ENCODE results near the gene ARID1B.
"Not testable (repeated sequence)": the region's sequence is repeated elsewhere in the genome, so short reads cannot be mapped to it uniquely, and the experiment has no call there.

The ARID1B gene

DNA sequence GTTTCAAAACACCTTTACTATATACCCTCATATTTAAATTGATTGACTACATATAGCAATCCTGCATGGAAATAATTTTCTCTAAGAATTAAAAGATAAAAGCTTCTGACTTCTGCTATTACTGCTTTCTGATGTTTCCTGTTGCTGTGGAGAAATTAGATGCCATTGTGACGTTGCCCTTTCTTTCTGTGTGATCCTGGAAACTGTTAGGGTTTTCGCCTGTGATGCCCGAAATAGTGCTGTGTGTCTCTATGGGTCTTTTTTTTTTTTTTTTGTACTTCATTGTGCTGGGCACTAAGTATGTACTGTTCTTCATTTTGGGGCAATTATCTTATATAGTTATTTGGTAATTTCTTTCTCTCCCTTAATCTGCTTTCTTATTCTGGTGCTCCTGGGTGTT lies 205.0 kb downstream of the ARID1B start:
- in situ Hi-C loops (cut with MboI; ENCODE audit: low sequenced_read_pairs) = no loop called here

- in situ Hi-C loops (cut with MboI; ENCODE audit: low sequenced_read_pairs) = not testable (repeated sequence)
These were observed 205.7 kb downstream of the ARID1B start for GRCh38 chr6:156982864-156983263.

- in situ Hi-C loops (cut with MboI; ENCODE audit: low sequenced_read_pairs) = no loop called here
These were observed 207.1 kb downstream of the ARID1B start for GRCh38 chr6:156984178-156984738.

- in situ Hi-C loops (cut with MboI; ENCODE audit: low sequenced_read_pairs) = no loop called here
These were observed 208.1 kb downstream of the ARID1B start for GRCh38 chr6:156985309-156985708.

DNA sequence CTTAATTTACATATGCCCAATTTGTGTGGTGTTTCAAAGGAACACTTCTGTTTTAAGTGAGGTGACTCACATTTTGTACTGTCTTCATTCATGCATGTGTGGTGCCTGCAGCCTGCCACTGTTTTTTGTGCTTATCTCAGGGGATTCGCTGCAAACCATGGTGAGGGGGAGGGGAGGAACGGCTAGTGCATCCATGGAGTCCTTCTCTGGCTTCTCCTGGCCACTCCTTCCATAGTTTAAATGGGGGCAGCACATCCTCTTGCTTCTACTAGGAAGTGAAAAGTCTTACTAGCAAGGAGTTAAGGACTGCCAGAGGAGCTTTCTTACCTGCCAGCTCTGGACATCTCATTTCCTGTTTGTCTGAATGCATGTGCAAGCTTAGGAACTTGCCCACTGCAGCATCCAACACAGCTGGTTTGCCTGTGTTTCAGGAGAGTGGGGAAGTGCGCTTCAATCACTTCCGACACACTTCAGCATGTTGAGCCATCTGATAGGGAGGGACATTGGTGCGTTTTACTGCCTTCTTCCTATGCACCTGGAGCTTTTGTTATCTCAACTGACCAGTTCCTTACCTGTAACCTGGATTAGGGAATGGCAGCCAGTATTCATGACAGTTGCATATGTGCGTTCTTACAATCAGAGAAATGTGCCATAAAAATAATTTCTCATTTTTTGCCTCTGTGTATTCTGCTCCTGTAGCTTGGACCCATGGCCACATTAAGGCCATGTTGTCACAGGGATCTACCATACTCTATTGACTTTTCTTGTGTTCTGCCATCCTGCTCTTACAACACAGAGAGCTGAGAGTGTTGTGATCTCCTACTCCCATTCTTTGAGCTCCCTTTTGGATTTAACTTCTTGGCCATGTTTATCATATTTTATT lies 211.3 kb downstream of the ARID1B start:
- in situ Hi-C loops (cut with MboI; ENCODE audit: low sequenced_read_pairs) = no loop called here

GRCh38 chr6:156989159-156989806 lies 212.1 kb downstream of the ARID1B start:
- in situ Hi-C loops (cut with MboI; ENCODE audit: low sequenced_read_pairs) = no loop called here

DNA sequence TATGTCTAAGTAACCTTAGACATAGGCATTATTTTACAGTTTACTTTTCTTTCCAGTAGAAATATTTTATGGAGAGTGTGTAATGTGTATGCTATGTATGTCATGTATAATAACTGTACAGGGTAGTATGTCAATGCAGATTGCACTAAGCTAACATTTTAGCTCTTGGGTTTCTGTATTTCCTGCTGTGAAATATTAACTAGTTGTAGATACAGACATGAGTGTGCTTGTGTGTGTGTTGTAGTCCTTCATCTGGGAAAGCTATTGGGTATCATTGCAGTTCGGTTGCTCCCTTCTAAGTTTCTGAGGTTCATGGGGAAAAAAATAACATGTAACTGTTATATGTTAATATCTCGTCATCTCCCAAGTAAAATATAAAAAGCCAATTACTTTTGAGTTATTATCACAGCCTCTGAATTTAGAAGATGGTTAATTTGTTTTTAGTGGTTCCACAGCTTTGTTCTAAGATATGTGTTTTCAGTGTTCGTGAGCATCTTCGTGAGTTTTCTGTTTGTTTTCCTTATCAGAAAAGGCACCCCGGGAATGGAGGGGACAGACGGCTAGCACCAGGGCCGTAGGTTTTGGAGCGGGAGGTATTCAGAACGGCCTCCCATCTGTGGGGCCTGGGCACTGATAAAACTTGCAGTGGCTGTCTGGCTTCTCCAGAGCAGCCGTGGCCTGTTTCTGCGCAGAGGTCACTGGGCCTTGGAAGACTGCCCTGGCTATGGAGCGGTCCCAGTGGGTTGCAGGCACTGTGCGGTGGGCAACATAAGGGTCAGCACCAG lies 215.0 kb downstream of the ARID1B start:
- in situ Hi-C loops (cut with MboI; ENCODE audit: low sequenced_read_pairs) = no loop called here

GRCh38 chr6:156993713-156994112 lies 216.5 kb downstream of the ARID1B start:
- in situ Hi-C loops (cut with MboI; ENCODE audit: low sequenced_read_pairs) = no loop called here

DNA sequence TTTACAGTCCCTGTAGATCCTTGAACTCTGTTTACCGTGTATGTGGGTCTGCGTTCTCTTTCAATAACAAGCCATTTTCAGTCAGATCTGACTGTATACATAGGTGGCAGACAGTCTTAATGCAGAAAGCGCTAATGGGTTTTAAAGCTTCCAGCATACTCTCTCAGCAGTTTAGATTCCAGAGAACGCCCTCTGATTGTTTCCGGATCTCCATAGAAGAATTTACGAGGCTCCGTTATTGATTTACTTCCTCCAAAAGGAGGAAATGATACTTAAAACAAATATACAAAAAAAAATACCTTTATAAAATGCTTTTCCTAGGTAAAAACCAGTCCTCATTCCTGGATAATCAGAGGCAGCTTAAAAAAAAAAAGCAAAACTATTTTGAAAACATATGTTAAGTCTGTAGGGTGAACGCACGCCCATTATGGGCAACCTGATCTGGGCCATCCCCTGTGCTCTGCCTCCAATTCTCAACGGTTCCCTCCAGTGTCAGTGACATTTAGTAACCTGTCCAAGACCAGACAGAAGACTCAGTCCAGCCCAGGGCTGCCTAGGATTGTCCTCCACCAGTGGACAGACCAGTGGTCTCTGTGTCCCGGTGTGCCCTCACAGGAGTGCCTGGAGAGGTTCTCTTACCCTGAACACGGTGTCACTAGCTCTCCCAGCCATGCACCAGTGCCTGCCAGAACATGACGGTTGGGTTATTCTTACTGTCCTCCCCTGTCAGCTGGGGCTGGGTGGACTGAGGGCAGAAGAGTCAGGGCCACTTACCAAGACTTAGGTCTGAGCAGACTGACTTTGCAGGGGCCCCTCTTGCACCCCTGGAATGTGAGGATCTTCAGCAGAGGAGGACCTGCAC lies 217.3 kb downstream of the ARID1B start:
- in situ Hi-C loops (cut with MboI; ENCODE audit: low sequenced_read_pairs) = no loop called here

DNA sequence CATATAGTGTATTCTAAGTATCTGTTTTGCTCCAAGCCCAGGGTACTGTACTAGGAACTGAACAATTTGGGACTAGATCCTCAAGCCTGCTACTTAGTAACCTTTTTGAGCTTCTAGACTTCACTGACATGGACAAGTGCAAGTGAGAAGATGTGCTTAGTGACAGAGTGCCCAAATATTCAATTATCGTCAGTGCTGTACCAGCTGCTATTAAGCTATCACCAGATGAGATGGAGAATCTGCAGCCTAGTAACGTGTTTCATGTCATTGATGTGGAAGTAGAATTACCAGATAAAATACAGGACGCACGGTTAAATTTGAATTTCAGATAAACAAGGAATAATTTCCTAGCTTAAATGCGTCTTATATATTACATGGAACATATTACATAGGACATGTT lies 218.3 kb downstream of the ARID1B start:
- in situ Hi-C loops (cut with MboI; ENCODE audit: low sequenced_read_pairs) = no loop called here

- in situ Hi-C loops (cut with MboI; ENCODE audit: low sequenced_read_pairs) = no loop called here
These were observed 219.1 kb downstream of the ARID1B start for GRCh38 chr6:156996265-156996664.

GRCh38 chr6:156998794-156999330 lies 221.7 kb downstream of the ARID1B start:
- in situ Hi-C loops (cut with MboI; ENCODE audit: low sequenced_read_pairs) = no loop called here

GRCh38 chr6:156999762-157000161 lies 222.6 kb downstream of the ARID1B start:
- in situ Hi-C loops (cut with MboI; ENCODE audit: low sequenced_read_pairs) = no loop called here

DNA sequence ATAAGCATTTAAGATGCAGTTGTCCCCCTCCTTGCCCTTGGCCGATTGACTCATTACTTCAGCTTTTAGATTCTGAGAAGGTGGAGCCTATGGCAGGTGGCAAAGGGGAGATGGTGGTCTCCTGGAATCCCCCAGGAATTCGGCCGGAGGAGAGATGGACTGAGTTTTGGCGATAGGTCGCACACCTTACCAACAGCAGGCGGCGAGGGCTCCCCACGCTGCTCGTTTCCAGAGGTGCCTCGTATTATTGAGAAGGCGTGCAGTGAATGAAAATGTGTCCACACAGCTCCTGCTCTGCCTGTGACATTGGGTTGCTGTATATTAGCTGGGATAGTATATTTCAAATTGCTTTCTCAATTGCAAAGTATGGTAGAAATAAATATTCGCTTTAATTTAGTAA lies 224.5 kb downstream of the ARID1B start:
- in situ Hi-C loops (cut with MboI; ENCODE audit: low sequenced_read_pairs) = no loop called here

GRCh38 chr6:157002774-157003173 lies 225.6 kb downstream of the ARID1B start:
- in situ Hi-C loops (cut with MboI; ENCODE audit: low sequenced_read_pairs) = no loop called here

GRCh38 chr6:157005940-157006339 lies 228.8 kb downstream of the ARID1B start:
- in situ Hi-C loops (cut with MboI; ENCODE audit: low sequenced_read_pairs) = no loop called here

GRCh38 chr6:157008568-157008967 lies 231.4 kb downstream of the ARID1B start:
- in situ Hi-C loops (cut with MboI; ENCODE audit: low sequenced_read_pairs) = no loop called here

- in situ Hi-C loops (cut with MboI; ENCODE audit: low sequenced_read_pairs) = no loop called here
These were observed 235.2 kb downstream of the ARID1B start for GRCh38 chr6:157012355-157012754.

GRCh38 chr6:157013649-157014304 lies 236.6 kb downstream of the ARID1B start:
- in situ Hi-C loops (cut with MboI; ENCODE audit: low sequenced_read_pairs) = no loop called here
